Colon (tissue), 2 donors: ENCODE measurements around the gene MDH1.
"Not testable (repeated sequence)": the region's sequence is repeated elsewhere in the genome, so short reads cannot be mapped to it uniquely, and the experiment has no call there.

Experiments
- FAIRE-seq: peaks from 2 replicates; lab custom pipeline; 2012; peaks lifted over from hg19 to GRCh38; lab: Jason Lieb, UNC
- donor health status: control.
- donor health status: control.

MDH1 gene

GRCh38 chr2:63589148-63589958 is 590 bp downstream of the MDH1 start:
- no peak for FAIRE-seq

DNA sequence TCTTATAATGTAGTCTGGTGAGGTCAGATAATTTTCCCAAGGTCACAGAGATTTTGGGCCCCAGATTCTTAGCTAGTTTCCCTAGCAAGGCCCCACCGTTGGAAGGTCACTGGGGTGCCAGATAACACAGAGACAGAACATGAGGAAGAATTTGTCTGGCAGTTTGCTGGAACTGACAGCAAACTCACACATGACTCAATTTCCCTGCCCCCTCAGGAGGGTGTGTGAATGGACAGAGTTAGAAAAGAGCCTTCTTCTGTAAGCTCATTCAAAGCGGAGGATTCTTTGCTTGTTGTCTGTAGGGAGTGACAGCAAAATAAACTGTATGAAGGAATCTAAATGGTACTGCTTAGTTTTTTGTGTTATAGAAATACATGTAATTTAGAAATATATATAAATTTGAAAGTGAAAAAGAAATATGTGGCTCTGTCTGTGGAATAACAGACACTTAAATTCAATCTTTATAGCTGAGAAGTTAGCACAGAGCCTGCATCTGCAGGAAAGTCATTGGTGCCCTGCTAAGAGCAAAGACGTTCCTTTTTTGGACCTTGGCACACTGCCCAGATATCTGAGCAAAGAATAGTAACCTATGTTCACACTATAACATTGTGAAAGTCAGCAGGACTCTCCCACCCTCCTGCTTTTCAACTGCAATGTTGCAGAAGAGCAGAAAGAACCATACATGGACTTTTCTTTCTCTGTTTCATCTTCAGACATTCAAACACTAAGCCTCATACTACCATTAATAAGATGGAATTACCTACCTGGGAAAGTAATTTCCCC is 2.1 kb downstream of the MDH1 start:
- FAIRE-seq: no peak

DNA sequence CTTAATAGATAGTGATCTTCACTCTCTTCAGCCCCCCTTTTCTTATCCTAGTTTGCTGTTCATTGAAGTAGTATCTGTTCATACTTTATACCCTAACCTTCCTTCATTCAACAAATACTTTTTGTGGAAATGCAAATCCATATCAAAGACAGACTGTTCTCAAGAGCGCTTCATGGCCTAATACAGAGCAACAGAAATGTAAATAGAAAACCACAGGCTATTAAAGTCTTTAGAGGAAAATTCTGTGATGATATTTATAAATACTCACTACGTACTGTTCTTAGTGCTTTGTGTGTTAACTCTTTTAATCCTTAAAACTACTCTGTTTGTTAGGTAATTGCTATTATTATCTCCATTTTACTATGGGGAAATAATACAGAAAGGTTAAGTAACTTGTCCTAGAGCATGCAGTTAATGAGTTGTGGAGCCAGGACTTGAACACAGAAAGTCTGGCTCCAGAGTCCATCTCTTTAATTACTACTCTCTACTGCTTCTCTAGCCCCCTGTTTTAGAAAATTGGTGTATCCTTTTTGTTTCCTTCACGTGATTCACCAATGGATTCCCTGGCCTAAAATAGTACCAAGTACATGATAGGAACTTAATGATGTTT is 2.9 kb downstream of the MDH1 start:
- FAIRE-seq: no peak

- FAIRE-seq: no peak
Measured at GRCh38 chr2:63594660-63595059, 5.9 kb downstream of the MDH1 start.

GRCh38 chr2:63596401-63596883 is 7.7 kb downstream of the MDH1 start:
- no peak for FAIRE-seq

DNA sequence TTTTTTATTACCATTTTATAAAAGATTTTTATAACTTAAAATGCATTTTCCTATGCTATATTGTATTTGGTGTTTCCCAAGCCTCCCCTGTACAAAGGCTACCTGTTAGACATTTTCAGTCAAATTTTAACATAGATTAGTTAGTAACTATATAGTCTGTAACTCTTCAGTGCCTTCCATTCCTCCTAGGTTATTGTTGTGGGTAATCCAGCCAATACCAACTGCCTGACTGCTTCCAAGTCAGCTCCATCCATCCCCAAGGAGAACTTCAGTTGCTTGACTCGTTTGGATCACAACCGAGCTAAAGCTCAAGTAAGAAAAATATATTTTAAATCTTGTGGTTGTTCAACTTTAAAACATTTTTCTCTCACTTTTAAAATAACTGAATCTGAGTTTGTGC is 10.2 kb downstream of the MDH1 start:
- FAIRE-seq: no peak

- FAIRE-seq: no peak
Measured at GRCh38 chr2:63600881-63601460, 12.2 kb downstream of the MDH1 start.

- no peak for FAIRE-seq
Measured at GRCh38 chr2:63604666-63605065, 15.9 kb downstream of the MDH1 start.

DNA sequence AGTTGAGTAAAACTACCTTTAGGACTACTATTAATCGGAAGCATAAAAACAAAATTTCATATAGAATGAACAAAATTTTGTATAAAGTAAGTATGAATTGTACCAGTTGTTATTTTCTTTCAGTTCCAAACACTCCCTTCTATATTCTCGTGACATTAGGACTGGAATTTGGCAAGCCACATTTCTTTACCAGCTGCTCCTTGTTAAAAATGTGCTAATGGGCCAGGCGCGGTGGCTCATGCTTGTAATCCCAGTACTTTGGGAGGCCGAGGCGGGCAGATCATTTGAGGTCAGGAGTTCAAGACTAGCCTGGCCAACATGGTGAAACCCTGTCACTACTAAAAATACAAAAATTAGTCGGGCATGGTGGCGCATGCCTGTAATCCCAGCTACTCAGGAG is 20.1 kb downstream of the MDH1 start:
- not testable (repeated sequence) for FAIRE-seq

- no peak for FAIRE-seq
Measured at GRCh38 chr2:63610525-63610924, 21.8 kb downstream of the MDH1 start.

DNA sequence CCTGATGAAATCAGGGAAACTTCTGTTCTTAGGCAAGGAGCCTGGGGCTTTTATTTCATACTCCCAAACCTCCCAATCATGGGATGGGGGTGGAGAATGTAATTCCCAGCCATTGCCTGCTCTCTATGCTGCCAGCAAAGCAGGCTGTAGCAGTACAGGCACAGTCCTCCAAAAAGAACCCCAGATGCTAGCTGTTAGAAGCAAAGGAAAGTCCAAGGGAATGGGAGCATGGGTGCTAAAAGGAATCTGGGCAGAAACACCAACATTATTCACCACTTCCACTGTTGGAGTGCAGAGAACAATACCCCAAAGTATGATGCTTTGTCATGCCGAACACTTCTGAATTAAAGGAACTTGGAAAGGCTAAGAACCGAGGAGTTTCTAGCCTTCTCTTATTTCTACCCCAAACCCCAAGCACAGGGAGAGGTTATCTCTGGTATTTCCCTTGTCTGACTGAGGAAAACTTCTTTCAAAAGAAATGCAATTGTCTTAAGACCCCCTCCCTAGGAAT is 24.7 kb downstream of the MDH1 start:
- FAIRE-seq: no peak

DNA sequence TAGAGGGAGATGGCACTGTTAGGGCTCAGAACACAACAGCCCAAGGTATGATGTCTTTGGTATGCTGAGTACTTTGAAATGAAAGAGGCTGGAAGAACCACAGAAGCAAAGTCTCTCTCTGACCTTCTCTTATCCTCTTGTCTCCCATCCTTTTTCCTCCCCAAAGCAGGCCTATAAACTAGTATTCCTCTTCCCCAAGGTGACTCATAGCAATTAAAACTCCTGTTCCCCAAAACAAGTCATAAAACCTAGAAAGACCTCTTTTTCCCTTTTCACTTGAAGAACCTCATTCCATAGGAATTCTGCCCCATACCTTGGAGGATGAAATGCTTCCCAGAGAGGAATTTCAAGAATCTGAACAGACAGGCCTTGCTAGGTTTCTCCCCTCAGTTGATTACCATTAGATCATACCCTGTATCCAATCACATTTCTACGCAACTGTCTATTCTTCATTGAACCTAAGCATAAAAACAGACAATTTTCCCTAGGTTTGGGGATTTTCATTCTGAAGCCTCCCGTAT is 25.7 kb downstream of the MDH1 start:
- no peak for FAIRE-seq

DNA sequence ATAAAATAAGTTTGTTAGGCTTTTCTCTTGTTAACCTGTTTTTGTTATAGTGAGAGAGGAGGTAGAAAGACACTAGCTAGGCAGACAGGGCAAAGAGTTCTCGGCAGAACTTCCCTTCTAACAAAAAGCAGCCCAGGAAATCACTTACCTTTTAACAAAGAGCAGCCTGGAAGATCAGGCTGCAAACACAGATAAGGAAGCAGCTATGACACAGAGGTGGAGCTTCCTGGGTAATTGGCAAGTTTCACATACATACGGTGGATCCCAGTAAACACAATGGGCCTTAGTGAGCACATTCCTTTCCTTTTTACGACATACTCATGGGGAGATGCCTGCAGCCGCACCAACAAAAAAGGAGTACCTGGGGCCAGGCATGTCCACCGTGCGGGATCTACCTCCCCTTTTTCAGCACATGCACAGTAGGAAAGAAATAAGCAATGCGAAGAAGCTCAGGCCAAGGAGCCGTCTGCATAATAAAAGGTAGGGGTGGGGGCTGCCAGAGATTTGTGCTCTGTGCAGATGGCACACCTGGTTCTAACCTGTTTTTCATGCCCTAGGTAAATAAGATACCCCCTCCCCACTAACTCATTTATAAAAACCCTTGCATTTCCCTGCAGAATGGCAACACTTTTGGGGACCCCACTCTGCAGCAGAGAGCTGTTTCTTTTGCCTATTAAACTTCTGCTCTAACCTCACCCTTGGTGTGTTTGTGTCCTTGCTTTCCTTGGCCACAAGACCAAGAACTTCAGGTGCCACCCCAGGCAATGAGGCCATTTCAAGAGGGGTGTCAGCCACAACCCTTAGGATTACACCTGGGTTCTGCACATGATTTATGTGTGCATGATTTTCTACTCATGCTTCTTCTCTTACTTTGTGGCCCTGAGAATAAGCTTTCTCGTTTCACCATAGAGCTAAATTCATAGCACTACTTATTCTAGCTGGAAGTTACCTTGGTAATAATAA is 26.5 kb downstream of the MDH1 start:
- no peak for FAIRE-seq

DNA sequence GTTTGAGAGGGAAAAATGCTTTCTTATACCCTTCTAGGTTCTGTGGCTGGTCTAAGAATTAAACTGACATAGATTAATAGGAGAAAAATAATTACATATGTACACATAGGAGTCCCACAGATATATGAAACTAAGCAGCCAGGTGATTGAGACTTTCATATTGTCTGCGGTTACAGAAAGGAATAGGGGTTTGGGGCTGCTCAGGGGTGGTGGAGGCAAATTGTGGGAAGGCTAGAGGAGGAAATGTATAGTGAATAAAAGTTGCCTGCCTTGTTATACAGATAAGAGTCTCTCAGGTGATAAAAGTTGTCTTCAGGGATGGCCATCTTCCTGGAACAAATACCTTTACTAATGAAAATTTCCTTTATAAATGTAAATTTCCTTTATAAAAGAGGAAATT is 28.6 kb downstream of the MDH1 start:
- no peak for FAIRE-seq

DNA sequence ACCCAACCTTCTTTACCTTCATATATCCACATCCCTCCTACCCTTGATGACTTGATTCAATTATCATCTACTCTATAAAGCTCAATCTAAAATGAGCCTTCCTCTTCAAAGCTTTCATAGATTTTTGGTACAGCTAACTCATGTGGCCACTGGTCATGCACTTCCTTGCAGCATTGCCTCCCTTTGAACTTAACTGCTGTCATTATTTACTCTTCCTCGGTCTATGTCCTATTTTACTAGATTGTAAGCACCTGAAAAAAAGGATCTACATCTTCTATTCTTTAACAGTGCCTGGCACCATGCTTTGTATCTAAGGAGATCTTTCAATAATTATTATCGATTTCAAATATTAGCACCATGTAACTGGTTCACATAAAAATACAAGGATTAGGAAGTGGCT is 30.6 kb downstream of the MDH1 start:
- FAIRE-seq: no peak

DNA sequence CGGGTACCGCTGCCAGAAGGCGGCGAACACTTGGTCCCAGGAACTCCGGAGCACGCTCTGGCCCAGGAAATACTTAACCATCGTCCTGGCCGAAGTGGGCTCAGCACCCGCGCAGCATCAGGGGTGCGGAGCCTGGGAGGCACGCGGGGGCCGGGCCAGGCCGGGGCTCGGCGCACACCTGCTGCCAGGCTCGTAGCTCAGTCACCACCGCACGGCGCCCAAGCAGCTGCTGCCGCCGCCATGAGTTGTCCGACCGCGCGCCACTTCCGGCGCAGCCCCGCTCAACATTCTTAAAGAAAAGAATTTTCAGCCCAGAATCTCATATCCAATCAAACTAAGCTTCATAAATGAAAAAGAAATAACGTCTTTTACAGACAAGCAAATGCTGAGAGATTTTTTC is 34.0 kb downstream of the MDH1 start:
- no peak for FAIRE-seq

DNA sequence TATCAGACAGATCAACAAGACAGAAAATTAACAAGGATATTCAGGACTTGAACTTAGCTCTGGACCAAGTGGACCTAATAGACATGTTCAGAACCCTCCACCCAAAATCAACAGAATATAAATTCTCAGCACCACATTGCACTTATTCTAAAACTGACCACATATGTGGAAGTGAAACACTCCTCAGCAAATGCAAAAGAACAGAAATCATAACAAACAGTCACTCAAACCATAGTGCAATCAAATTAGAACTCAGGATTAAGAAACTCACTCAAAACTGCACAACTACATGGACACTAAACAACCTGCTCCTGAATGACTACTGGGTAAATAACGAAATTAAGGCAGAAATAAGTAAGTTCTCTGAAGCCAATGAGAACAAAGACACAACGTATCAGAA is 35.0 kb downstream of the MDH1 start:
- FAIRE-seq: not testable (repeated sequence)

- no peak for FAIRE-seq
Measured at GRCh38 chr2:63627866-63628265, 39.1 kb downstream of the MDH1 start.

DNA sequence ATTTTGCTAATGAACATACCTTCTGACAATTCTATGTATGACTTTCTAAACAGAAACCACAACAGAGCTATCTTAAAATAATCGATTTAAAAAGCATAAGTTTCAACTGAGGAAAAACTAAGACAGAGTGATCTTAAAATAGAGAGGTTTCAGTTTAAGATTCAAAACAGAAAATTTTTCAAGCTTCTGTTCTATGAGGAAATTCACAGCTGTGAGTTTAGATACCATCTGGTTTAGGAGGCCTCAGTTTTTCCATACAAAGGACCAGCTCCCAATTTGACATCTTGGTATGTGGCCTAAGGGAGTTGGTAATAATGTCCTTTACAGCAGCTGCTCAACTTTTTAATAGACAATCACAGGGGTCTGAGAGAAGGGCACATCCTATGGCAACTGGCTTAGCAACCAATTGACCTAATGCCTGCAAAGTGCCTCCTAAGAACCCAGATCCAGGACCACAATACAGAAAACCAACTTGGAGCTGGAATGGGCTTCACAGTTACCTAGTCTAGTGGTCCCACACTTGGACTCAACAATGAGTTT is 39.7 kb downstream of the MDH1 start:
- no peak for FAIRE-seq

DNA sequence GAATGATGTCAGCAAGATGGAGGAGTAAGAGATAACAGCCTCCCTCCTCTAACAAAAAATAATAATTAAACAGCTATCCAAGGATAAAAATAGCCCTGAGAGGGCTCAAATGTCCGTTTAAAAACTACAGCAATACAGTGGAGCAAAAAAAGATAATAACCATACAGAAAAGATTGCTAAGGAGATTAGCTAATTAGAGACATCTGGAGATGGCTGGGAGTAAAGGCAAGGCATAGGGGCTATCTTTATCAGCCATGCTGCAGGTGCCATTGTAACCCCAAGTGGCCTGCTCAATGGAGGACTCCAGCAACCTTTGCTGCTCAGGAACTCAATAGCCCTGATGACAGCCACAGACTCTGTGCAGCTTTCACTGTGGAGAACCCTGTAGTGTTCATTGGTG is 42.7 kb downstream of the MDH1 start:
- no peak for FAIRE-seq

GRCh38 chr2:63632382-63632781 is 43.6 kb downstream of the MDH1 start:
- no peak for FAIRE-seq
